Uterus (tissue), 4 donors: ENCODE data around the gene DGKK. TPM values are rescaled to one million over a fixed set of nuclear protein-coding genes. Genes with fewer than 3 reads are reported as not detected.

ENCODE experiments used
- DNase-seq, 2 donors: peaks; one replicate each; pipeline ENCODE4 v3.0.0-alpha.2; 2019 to 2020
- H3K27ac ChIP-seq, 2 donors: fragments of 200-600 bp; sonication (generic); 1 replicate in 1 of 2; 2 replicates in 1 of 2; pipeline ENCODE4 v1.5.1; 2016 to 2018
- H3K27me3 ChIP-seq, 2 donors: fragments of 200-600 bp; sonication (generic); one replicate each; pipeline ENCODE4 v1.5.1; 2018 to 2019; ENCODE audit warnings: control low read depth in 1 of 2
- H3K36me3 ChIP-seq, 2 donors: fragments of 200-600 bp; sonication (generic); one replicate each; pipeline ENCODE4 v1.5.1; 2019; ENCODE audit warnings: control low read depth in 1 of 2
- H3K4me1 ChIP-seq, 2 donors: fragments of 200-600 bp; sonication (generic); one replicate each; pipeline ENCODE4 v1.5.1; 2018 to 2019; ENCODE audit warnings: control low read depth in 1 of 2
- H3K4me3 ChIP-seq, 2 donors: fragments of 200-600 bp; sonication (generic); 1 replicate in 1 of 2; 2 replicates in 1 of 2; pipeline ENCODE4 v1.5.1; 2018 to 2019; ENCODE audit warnings: mild to moderate bottlenecking in 1 of 2
- H3K9me3 ChIP-seq, 2 donors: fragments of 200-600 bp; sonication (generic); one replicate each; pipeline ENCODE4 v1.5.1; 2019; ENCODE audit warnings: control low read depth in 1 of 2
- CTCF ChIP-seq, 4 experiments: fragments of 200-600 bp in 2 of 4; fragments of 450-650 bp in 2 of 4; sonication (generic) in 2 of 4; IDR thresholded peaks; one replicate each; pipeline ENCODE4 v1.5.1; 2016 to 2019; ENCODE audit warnings: antibody characterized with exemption in 4 of 4, mild to moderate bottlenecking in 2 of 4, moderate library complexity in 1 of 4
- POLR2A ChIP-seq, 2 donors: fragments of 450-650 bp; IDR thresholded peaks; one replicate each; pipeline ENCODE4 v1.6.1; 2016; ENCODE audit warnings: antibody characterized with exemption in 2 of 2, mild to moderate bottlenecking in 1 of 2, moderate library complexity in 1 of 2
- intact Hi-C: fragments of 100-400 bp; cut with DNase I; formaldehyde crosslinking; loops from one replicate; pipeline ENCODE4 v1.15.1; 2023; ENCODE audit warnings: low total_unique reads
- total RNA-seq, 4 donors: library from RNA; depleted of rRNA in 3 of 4; stranded (reverse); fragments of >200 nt in 3 of 4; gene quantifications; one replicate each; pipeline versions ENCODE4 v1.1.0 to v1.2.4, GENCODE V29; 2014 to 2023
- donor health status: DM: yes; HTN: yes; CAD: no.

Gene DGKK
- total RNA-seq, 4 donors from 2014 or later, result 0.35 TPM; not detected in 3

- H3K9me3 ChIP-seq, result no peaks in the 10 kb centered on the region
- no peak for TF ChIP-seq CTCF (IDR thresholded peaks at IDR 0.05)
- no peak for TF ChIP-seq POLR2A (IDR thresholded peaks at IDR 0.05)
- no peak overlapping the region for H3K27ac ChIP-seq
- no peak for DNase-seq
- intact Hi-C loops, result no loop called here
- no peaks in the 10 kb centered on the region for H3K4me1 ChIP-seq
- no peaks in the 10 kb centered on the region for H3K27me3 ChIP-seq
- H3K4me3 ChIP-seq, result no peak overlapping the region
- no peaks in the 10 kb centered on the region for H3K36me3 ChIP-seq
Measured at GRCh38 chrX:50403903-50404302, 66.7 kb downstream of the DGKK start.

GRCh38 chrX:50402886-50403285 is 67.7 kb downstream of the DGKK start:
- intact Hi-C loops, result no loop called here
- TF ChIP-seq CTCF (IDR thresholded peaks at IDR 0.05), result no peak
- no peak for TF ChIP-seq POLR2A (IDR thresholded peaks at IDR 0.05)

GRCh38 chrX:50393902-50394301 is 76.7 kb downstream of the DGKK start:
- intact Hi-C loops, result no loop called here
- H3K4me1 ChIP-seq, result no peaks in the 10 kb centered on the region
- H3K9me3 ChIP-seq, result no peaks in the 10 kb centered on the region
- no peak overlapping the region for H3K4me3 ChIP-seq
- DNase-seq, result no peak
- no peak overlapping the region for H3K27ac ChIP-seq
- TF ChIP-seq POLR2A (IDR thresholded peaks at IDR 0.05) (no peak), CTCF (IDR thresholded peaks at IDR 0.05) (no peak)
- H3K27me3 ChIP-seq, result peaks cover 0 to 3% of the 10 kb centered on the region in 2 donors
- no peaks in the 10 kb centered on the region for H3K36me3 ChIP-seq

More at GRCh38 chrX:50402886-50403285, 67.7 kb downstream of the DGKK start:
- Histone ChIP-seq H3K27ac (no peak overlapping the region), H3K4me3 (no peak overlapping the region), H3K9me3 (no peaks in the 10 kb centered on the region), H3K4me1 (no peaks in the 10 kb centered on the region), H3K36me3 (no peaks in the 10 kb centered on the region), H3K27me3 (no peaks in the 10 kb centered on the region)
- no peak for DNase-seq

- H3K9me3 ChIP-seq, result no peaks in the 10 kb centered on the region
- no peaks in the 10 kb centered on the region for H3K4me1 ChIP-seq
- H3K4me3 ChIP-seq, result no peak overlapping the region
- intact Hi-C loops, result no loop called here
- H3K27me3 ChIP-seq, result no peaks in the 10 kb centered on the region
- no peak for DNase-seq
- H3K27ac ChIP-seq, result no peak overlapping the region
- no peak for TF ChIP-seq POLR2A (IDR thresholded peaks at IDR 0.05)
- no peak for TF ChIP-seq CTCF (IDR thresholded peaks at IDR 0.05)
- H3K36me3 ChIP-seq, result no peaks in the 10 kb centered on the region
Measured at GRCh38 chrX:50386520-50386919, 84.1 kb downstream of the DGKK start.

GRCh38 chrX:50381729-50382415 is 88.8 kb downstream of the DGKK start:
- TF ChIP-seq POLR2A (IDR thresholded peaks at IDR 0.05), result no peak
- no peak for TF ChIP-seq CTCF (IDR thresholded peaks at IDR 0.05)
- no peaks in the 10 kb centered on the region for H3K27me3 ChIP-seq
- no peak for DNase-seq
- H3K4me3 ChIP-seq, result no peak overlapping the region
- H3K9me3 ChIP-seq, result no peaks in the 10 kb centered on the region
- H3K4me1 ChIP-seq, result no peaks in the 10 kb centered on the region
- H3K27ac ChIP-seq, result no peak overlapping the region
- intact Hi-C loops, result no loop called here
- no peaks in the 10 kb centered on the region for H3K36me3 ChIP-seq
